DND-41 (cell line): ENCODE measurements around the gene CC2D1A.

Experiments used
- ATAC-seq: fragments of 200-7000 bp; cut with Tn5 transposase; 3 replicates; pipeline ENCODE4 v1.9.1; 2021; ENCODE audit warnings: low read depth; ENCODE audit not compliant: insufficient read depth
- DNase-seq: peaks from one replicate; pipeline ENCODE4 v3.0.0-alpha.2; 2020
- H2AFZ ChIP-seq: 2 replicates; pipeline ENCODE4 v1.6.0; 2012; ENCODE audit warnings: low read depth, low read length
- H3K27ac ChIP-seq: 2 replicates; pipeline ENCODE4 v1.5.1; 2012; ENCODE audit warnings: low read length, inconsistent platforms
- H3K27me3 ChIP-seq: fragments of 200-600 bp; sonication (generic); 2 replicates; pipeline ENCODE4 v1.6.0; 2012; ENCODE audit warnings: low read length, mild to moderate bottlenecking, inconsistent platforms; ENCODE audit not compliant: insufficient read depth, poor library complexity
- H3K36me3 ChIP-seq: 2 replicates; pipeline ENCODE4 v1.5.1; 2012; ENCODE audit warnings: low read length, inconsistent platforms; ENCODE audit not compliant: insufficient read depth
- H3K4me1 ChIP-seq: 2 replicates; pipeline ENCODE4 v1.5.1; 2012; ENCODE audit warnings: mild to moderate bottlenecking, low read length; ENCODE audit not compliant: insufficient read depth
- H3K4me2 ChIP-seq: 2 replicates; pipeline ENCODE4 v1.6.0; 2012; ENCODE audit warnings: mild to moderate bottlenecking, moderate library complexity, low read length, inconsistent platforms; ENCODE audit not compliant: insufficient read depth
- H3K4me3 ChIP-seq, 2 experiments: fragments of 200-600 bp in 1 of 2; shearing (Covaris generic) in 1 of 2; 2 replicates each; pipeline ENCODE4 v1.5.1; 2012 to 2016; ENCODE audit warnings: inconsistent platforms in 2 of 2, low read length in 2 of 2, mild to moderate bottlenecking in 2 of 2, low read depth in 1 of 2, moderate library complexity in 1 of 2
- H3K79me2 ChIP-seq: 2 replicates; pipeline ENCODE4 v1.6.0; 2012; ENCODE audit warnings: low read length, inconsistent platforms; ENCODE audit not compliant: insufficient read depth
- H3K9ac ChIP-seq: 2 replicates; pipeline ENCODE4 v1.6.0; 2012; ENCODE audit warnings: low read depth, mild to moderate bottlenecking, inconsistent platforms, low read length, moderate library complexity
- H3K9me3 ChIP-seq: 2 replicates; pipeline ENCODE4 v1.5.1; 2012; ENCODE audit warnings: low read length, moderate library complexity, mild to moderate bottlenecking, inconsistent platforms; ENCODE audit not compliant: insufficient read depth, severe bottlenecking
- H4K20me1 ChIP-seq: 2 replicates; pipeline ENCODE4 v1.6.0; 2012; ENCODE audit warnings: low read length; ENCODE audit not compliant: insufficient read depth
- CTCF ChIP-seq: IDR thresholded peaks from 2 replicates; pipeline ENCODE4 v1.5.1; 2012; ENCODE audit warnings: borderline replicate concordance, low read length, moderate library complexity, mild to moderate bottlenecking; ENCODE audit not compliant: poor library complexity, severe bottlenecking; ENCODE audit errors: extremely low read depth
- EZH2 ChIP-seq: IDR thresholded peaks from 3 replicates; pipeline ENCODE4 v1.6.1; 2012; ENCODE audit warnings: borderline replicate concordance, low read depth, mild to moderate bottlenecking, moderate library complexity, low read length, inconsistent platforms; ENCODE audit not compliant: severe bottlenecking

Gene CC2D1A

GRCh38 chr19:13956365-13956744 lies 50.4 kb downstream of the CC2D1A start:
- no peak for DNase-seq
- no peak overlapping the region for H3K9ac ChIP-seq
- H4K20me1 ChIP-seq = peaks cover 37% of the 10 kb centered on the region

DNA sequence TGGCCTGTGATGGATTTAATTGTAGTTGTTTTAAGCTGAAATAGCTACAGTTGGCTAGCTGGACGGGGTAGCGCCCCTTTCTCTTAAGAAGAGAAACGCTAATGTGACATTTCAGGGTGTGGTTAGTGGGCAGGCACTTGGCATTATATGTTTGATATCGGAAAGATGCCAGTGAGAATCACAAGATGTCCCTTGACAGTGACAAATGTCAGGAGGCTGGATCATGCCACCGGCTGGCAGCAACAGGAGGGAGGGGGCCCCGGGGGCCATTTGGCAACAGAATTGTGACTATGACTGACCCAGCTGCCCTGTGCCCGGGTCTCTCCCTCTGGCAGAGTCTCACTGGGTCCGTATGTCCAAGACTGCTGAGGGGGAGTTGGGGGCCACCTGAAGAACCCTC lies 51.0 kb downstream of the CC2D1A start:
- peaks cover 33% of the 10 kb centered on the region for H3K79me2 ChIP-seq
- H3K9me3 ChIP-seq = no peaks in the 10 kb centered on the region
- H2AFZ ChIP-seq = no peak overlapping the region
- H3K27ac ChIP-seq = no peak overlapping the region
- no peak overlapping the region for H3K4me3 ChIP-seq
- ATAC-seq = no peak
- no peaks in the 10 kb centered on the region for H3K27me3 ChIP-seq
- H3K4me2 ChIP-seq = no peak overlapping the region
- TF ChIP-seq CTCF (no peak), EZH2 (no peak)
- no peak overlapping the region for H3K9ac ChIP-seq
- peaks cover 84% of the 10 kb centered on the region for H3K36me3 ChIP-seq
- peaks cover 15% of the 10 kb centered on the region for H3K4me1 ChIP-seq
- DNase-seq = no peak
- H4K20me1 ChIP-seq = peaks cover 37% of the 10 kb centered on the region

More at GRCh38 chr19:13956365-13956744, 50.4 kb downstream of the CC2D1A start:
- Histone ChIP-seq H3K4me3 (no peak overlapping the region), H3K36me3 (peaks cover 80% of the 10 kb centered on the region), H3K4me1 (peaks cover 21% of the 10 kb centered on the region), H3K9me3 (no peaks in the 10 kb centered on the region), H3K79me2 (peaks cover 33% of the 10 kb centered on the region), H2AFZ (no peak overlapping the region), H3K27ac (no peak overlapping the region), H3K27me3 (no peaks in the 10 kb centered on the region), H3K4me2 (no peak overlapping the region)
- ATAC-seq = no peak
- TF ChIP-seq CTCF (no peak), EZH2 (no peak)

- H3K9ac ChIP-seq = no peak overlapping the region
- no peak overlapping the region for H2AFZ ChIP-seq
- peaks cover 35% of the 10 kb centered on the region for H4K20me1 ChIP-seq
- no peak overlapping the region for H3K4me2 ChIP-seq
- peaks cover 88% of the 10 kb centered on the region for H3K36me3 ChIP-seq
- ATAC-seq = no peak
- no peak for DNase-seq
- H3K79me2 ChIP-seq = peaks cover 26% of the 10 kb centered on the region
- no peak for TF ChIP-seq EZH2
- TF ChIP-seq CTCF = no peak
- no peak overlapping the region for H3K4me3 ChIP-seq
- peaks cover 13% of the 10 kb centered on the region for H3K4me1 ChIP-seq
- no peaks in the 10 kb centered on the region for H3K9me3 ChIP-seq
- no peaks in the 10 kb centered on the region for H3K27me3 ChIP-seq
- H3K27ac ChIP-seq = no peak overlapping the region
Observed at GRCh38 chr19:13958043-13958442, 52.0 kb downstream of the CC2D1A start.
